GM19328 (cell line): ENCODE measurements around the gene PTPRB.

Source experiments
- ATAC-seq: cut with Tn5 transposase; IDR thresholded peaks from one replicate; pipeline ENCODE4 v1.9.1; 2021; ENCODE audit warnings: mild to moderate bottlenecking, moderate library complexity; ENCODE audit not compliant: unreplicated experiment

Gene PTPRB

GRCh38 chr12:70637303-70638085 is at the start of gene PTPRB:
TSS of gene PTPRB (minus strand) at chr12:70637429. CDS start at chr12:70637395, 34 bp downstream.
- no peak for ATAC-seq

- no peak for ATAC-seq
Observed at GRCh38 chr12:70686907-70687306, 49.7 kb upstream of the PTPRB start.

- ATAC-seq, result no peak
Observed at GRCh38 chr12:70686299-70686698, 49.1 kb upstream of the PTPRB start.

- ATAC-seq, result no peak
Observed at GRCh38 chr12:70683976-70684375, 46.7 kb upstream of the PTPRB start.

GRCh38 chr12:70671698-70672097 is 34.5 kb upstream of the PTPRB start:
- ATAC-seq, result no peak

GRCh38 chr12:70670948-70671347 is 33.7 kb upstream of the PTPRB start:
- no peak for ATAC-seq

- no peak for ATAC-seq
Observed at GRCh38 chr12:70667253-70667652, 30.0 kb upstream of the PTPRB start.

GRCh38 chr12:70666364-70666763 is 29.1 kb upstream of the PTPRB start:
- no peak for ATAC-seq

- ATAC-seq, result no peak
Observed at GRCh38 chr12:70664465-70664881, 27.2 kb upstream of the PTPRB start.

- ATAC-seq, result no peak
Observed at GRCh38 chr12:70663838-70664237, 26.6 kb upstream of the PTPRB start.

GRCh38 chr12:70661466-70662161 is 24.4 kb upstream of the PTPRB start:
- no peak for ATAC-seq

- no peak for ATAC-seq
Observed at GRCh38 chr12:70660620-70661219, 23.5 kb upstream of the PTPRB start.

GRCh38 chr12:70660002-70660604 is 22.9 kb upstream of the PTPRB start:
- no peak for ATAC-seq

GRCh38 chr12:70659077-70659606 is 21.9 kb upstream of the PTPRB start:
- ATAC-seq, result no peak

- no peak for ATAC-seq
Observed at GRCh38 chr12:70657616-70658286, 20.5 kb upstream of the PTPRB start.

GRCh38 chr12:70652451-70652850 is 15.2 kb upstream of the PTPRB start:
- no peak for ATAC-seq

- ATAC-seq, result no peak
Observed at GRCh38 chr12:70648831-70649230, 11.6 kb upstream of the PTPRB start.

GRCh38 chr12:70648191-70648590 is 11.0 kb upstream of the PTPRB start:
- ATAC-seq, result no peak

GRCh38 chr12:70646850-70647249 is 9.6 kb upstream of the PTPRB start:
- ATAC-seq, result no peak

- no peak for ATAC-seq
Observed at GRCh38 chr12:70645494-70646317, 8.5 kb upstream of the PTPRB start.
